Measurements from ENCODE around the gene MACO1.
"Not testable (repeated sequence)": the region's sequence is repeated elsewhere in the genome, so short reads cannot be mapped to it uniquely, and the experiment has no call there.

- TF ChIP-seq CTCF (IDR thresholded peaks at IDR 0.05; ENCODE audit: low read depth, low read length, missing input control); MAX (IDR thresholded peaks at IDR 0.05); FOXA1 (IDR thresholded peaks at IDR 0.05); GABPA (IDR thresholded peaks at IDR 0.05 in 1 of 2, conservative IDR thresholded peaks at IDR 0.05 in 1 of 2); RAD21 (IDR thresholded peaks at IDR 0.05); REST (IDR thresholded peaks at IDR 0.05); NR2F2 (IDR thresholded peaks at IDR 0.05); YY1 (IDR thresholded peaks at IDR 0.05); TAF1 (conservative IDR thresholded peaks at IDR 0.05): not testable (repeated sequence)
- TF ChIP-seq, protein P1, sequence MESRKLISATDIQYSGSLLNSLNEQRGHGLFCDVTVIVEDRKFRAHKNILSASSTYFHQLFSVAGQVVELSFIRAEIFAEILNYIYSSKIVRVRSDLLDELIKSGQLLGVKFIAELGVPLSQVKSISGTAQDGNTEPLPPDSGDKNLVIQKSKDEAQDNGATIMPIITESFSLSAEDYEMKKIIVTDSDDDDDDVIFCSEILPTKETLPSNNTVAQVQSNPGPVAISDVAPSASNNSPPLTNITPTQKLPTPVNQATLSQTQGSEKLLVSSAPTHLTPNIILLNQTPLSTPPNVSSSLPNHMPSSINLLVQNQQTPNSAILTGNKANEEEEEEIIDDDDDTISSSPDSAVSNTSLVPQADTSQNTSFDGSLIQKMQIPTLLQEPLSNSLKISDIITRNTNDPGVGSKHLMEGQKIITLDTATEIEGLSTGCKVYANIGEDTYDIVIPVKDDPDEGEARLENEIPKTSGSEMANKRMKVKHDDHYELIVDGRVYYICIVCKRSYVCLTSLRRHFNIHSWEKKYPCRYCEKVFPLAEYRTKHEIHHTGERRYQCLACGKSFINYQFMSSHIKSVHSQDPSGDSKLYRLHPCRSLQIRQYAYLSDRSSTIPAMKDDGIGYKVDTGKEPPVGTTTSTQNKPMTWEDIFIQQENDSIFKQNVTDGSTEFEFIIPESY (IDR thresholded peaks at IDR 0.05): not testable (repeated sequence)
Measured at GRCh38 chr1:25397549-25397948, 33.1 kb upstream of the MACO1 start.
